HG02610 (cell line): ENCODE results near the gene HSPA12B.
A peak's percentile ranks its signal among the peaks of the same experiment; 100 is the strongest.

Experiments
- ATAC-seq: cut with Tn5 transposase; IDR thresholded peaks from one replicate; pipeline ENCODE4 v1.9.1; 2021; ENCODE audit warnings: mild to moderate bottlenecking, moderate library complexity; ENCODE audit not compliant: unreplicated experiment

HSPA12B gene

DNA sequence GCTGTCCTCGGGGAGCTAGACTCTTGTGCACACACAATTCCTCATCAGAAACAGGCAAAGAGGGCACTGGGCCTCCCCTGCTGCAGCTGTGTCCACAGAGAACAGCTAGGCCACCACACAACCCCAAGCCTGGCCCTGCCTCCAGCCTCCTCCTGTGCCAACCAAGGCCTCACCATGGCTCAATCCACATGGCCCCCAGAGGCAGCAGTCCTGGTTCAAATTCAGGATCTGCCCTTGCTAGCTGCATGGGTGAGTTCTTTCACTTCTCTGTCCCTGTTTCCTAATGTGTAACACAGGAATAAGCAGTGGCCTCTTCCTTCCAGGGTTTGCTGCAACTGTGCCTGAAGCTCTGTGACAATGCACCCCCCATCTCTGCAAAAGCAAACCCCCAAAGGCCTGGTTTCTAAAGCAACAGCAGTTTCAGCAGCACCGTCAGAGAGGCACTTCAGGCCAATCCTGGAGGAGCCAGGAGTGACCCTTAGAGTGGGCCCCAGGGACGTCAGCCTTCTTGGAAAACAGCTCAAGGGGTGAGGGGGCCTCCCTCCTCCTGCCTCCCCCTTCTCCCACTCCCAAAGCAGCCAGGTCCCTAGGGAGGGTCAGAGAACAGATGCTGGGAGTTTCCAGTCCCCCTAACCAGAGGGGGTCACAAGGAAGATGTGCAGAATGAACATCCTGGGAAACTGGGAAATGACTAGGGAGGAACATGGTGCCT, 32.8 kb downstream of the HSPA12B start:
- no peak for ATAC-seq

DNA sequence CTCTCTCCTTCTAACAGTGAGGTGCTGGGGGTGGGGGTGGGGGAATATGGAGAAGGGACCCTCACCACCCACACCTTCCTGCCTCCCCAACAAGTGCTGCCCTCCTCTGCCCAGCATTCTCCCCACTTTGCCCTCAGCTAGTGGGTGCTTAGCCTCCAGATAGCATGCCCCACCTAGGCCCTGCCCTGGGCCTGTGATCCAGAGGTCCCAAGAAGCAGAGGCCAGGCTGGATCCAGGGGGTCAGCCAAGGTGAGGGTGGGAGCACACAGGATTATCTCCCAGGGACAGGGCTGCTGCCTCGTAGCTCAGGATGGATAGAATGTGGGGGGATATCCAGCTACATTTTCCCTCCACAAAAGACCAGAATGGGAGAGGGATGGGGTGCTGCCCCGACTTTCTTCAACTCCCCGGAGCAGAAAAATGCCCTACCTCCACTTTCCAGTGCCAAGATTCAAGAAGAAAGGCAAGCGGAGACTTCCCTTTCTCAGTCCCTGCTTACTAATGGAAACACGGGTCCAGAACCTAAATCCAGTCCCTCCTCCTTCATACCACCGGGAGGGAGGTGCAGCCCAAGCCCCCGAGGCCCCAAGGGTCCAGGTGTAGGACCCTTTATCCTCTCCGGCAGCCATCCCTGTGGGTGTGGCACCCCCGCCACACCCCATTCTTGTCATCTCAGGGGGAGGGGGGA, 34.1 kb downstream of the HSPA12B start:
- no peak for ATAC-seq

DNA sequence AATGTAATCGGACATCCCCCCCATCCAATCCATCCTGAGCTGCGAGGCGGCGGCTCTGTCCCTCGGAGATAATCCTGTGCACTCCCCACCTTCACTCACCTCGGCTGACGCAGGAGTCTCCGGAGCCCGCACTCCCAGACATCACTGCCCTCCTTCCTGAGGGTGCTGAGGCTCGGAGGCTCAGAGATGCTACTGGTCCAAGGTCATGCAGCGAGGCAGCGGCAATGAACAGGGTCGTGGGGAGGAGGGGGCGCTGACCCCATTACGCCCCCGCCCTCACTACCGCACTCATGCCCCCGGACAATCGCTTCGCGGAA, 34.6 kb downstream of the HSPA12B start:
- ATAC-seq = no peak

DNA sequence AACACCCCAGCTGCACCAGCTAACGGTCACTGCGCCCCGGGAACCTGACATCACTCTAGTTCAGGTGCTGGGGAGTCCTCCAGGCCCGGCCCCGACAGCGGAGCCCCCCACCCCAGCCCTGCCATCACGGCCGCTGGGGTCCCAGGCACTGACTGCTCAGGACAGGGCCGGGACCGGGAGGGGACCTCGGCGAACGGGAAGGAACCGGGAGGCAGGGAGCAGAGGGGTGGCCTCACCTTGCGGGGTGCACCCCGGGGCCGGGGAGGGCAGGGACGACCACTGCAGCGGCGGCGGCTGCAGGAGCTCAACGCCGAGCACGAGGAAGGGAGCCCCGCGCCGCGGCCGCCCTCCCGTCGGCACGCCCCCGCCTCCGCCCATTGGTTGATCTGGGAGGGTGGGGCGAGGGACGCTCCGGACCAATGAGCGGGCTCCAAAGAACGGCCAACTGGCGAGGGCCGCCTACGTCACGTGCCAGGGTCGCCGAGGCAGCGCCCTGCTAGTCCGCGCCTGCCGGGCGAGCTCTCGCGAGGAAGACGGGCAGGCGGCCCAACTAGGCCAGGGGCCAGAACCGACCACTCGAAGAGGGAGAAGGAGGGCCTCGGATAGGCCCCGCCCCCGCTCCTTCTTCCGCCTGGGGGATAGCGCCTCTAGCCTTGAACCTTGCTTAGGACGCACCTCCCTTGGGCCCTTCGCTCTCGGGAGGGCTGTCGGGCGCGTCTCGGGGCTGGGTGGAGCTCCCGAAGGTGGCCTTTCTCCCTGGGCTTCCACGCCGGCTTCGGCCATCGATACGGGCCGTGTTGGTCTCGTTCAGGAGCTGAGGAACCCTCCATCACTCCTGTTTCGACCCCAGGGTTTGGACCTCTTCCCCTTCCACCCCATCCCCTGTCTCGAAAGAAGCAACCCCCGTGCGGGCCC, 35.2 kb downstream of the HSPA12B start, which contains the start of gene ADISSP:
Gene ADISSP (minus strand): TSS at position 327 of the 915 bp plus-strand sequence. CDS start 7,653 bp downstream, outside the sequence.
- ATAC-seq = peak; percentile 93

DNA sequence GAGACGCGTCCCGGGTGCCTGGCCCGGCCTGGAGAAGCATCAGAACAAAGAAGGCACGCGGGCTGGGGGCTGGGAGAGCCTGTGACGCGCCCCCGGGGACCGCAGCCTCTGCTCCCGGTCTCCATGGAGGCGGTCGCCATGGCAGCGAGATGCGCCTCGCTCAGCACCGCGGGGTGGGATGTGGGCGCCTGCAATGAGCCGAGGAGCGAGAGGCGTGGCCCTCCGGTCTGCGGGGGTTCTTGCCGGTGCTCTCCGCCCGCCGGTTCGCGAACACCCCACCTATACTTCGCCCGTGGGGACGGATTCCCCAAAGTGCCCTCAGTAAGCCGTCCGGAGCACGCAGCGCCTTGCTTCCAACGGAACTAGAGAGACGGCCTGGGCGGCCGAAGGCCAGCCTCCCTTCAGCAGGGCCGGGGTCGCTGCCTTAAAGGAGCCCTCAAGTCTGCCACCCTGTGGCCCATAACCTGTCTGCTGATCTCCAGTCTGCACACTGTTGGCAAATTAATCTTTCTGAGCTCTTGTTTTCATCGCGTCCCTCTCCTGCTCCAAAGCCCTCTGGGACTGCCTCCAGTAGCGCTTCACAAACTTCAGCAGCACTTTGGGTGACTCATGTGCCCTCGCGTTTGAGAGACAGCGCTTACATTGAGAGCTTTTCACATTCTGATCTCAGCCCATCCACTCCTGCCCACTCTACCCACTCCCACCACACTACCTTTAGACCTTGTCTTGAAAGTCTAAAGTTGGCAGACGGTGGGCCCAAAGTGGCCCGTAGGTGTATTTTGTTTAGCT, 36.1 kb downstream of the HSPA12B start:
- ATAC-seq = peak; percentile 29

DNA sequence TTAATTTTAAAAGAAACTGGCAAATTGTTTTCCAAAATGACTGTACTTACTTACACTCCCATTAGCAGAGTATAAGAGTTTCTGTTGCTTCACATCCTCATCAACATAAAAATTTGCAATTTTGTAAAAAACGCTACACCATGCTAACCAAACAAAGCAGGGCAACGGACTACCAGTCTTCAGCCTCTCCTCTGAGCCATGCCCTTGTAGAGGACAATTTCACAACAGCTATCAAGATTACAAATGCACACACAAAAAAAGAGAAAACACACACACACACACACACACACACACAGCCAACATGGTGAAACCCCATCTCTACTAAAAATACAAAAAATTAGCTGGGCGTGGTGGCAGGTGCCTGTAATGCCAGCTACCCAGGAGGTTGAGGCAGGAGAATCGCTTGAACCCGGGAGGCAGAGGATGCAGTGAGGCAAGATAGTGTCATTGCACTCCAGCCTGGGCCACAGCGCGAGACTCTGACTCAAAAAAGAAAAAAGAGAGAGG, 39.1 kb downstream of the HSPA12B start:
- ATAC-seq = no peak

DNA sequence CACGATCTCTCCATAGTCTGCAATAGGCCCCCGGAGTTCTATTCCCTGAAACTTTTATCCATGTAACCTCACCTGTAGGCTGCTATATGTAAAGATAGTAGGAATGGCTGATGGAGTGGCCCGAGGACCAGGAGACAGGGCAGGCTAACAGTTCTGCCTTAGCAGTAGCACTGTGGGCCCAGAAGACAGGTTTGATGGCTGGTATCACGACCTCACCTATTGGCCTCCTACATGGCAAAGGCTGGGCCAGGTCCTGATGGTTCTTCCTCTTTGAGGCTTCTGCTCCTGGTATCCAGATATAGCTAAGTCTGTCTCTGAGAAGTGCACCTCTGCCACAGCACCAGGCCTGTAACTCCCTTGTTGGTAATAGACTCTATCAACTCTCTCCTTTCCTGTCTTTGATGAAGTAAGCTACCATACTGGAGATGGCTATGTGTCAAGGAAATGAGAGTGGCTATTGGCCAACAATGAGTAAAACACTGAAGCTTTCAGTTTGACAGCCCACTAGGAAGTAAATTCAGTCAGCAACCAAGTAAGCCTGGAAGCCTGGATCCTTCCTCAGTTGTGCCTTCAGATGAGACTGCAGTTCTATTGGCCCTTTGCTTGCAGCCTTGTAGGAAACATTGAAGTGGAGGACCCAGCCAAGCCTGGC, 43.1 kb downstream of the HSPA12B start:
- ATAC-seq = no peak

DNA sequence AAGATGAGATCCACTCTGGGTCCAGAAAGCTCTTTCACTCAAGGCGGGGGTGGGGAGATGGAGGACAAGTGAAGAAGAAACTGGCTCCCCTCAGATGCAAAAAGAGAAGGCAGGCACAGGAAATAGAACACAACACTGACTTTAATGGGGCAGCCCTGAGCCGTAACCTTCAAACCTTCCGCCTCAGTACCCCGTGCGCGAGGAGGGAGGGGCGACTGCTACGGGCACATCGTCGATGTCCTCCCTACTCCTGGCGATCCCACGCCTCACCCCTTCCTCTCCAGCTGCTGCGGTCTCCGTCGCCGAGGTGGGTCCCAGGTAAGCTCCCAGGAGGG, 44.9 kb downstream of the HSPA12B start:
- no peak for ATAC-seq

DNA sequence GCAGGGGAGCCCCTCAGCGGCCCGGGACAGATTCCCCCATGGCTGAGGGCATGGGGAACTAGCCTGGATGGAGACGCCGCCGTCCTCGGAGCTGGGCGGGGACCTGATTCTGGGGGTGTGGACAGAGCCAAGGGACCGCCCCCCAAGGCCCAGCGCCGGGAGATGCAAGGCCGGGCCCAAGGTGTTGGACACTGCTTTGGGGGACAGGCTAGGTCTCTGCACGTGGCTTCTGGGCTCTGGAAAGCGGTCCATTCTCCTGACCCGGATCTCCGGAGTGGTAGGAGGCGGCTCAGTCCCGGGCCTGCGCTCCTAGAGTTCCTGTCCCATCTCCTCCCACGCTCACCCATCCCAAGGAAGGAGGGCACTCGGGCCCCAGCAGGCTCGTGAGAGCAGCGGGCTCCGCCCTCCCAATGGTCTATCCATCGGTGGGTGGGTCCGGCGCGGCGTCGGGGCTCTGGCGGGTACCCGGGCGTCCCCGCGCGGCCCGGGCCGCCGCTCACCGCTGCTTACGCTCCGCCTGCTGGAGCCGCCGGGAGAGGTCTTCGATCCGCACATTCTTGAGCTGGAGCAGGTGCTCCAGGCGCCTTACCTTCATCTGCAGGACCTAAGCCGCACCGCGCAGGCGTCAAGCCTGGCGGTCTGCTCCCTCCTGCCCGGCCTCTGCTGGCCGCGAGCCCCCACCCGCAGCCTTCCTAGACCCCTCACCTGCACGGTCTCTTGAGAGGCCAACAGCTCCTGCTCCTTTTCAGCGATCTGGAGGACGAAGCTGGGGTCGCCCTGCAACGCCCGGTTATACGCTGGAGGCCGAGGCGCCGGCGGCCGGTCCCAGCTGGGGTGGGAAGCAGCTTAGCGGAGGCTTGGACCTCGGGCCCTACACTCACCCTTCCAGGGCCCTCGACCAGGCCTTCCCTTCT, 45.5 kb downstream of the HSPA12B start:
- no peak for ATAC-seq

DNA sequence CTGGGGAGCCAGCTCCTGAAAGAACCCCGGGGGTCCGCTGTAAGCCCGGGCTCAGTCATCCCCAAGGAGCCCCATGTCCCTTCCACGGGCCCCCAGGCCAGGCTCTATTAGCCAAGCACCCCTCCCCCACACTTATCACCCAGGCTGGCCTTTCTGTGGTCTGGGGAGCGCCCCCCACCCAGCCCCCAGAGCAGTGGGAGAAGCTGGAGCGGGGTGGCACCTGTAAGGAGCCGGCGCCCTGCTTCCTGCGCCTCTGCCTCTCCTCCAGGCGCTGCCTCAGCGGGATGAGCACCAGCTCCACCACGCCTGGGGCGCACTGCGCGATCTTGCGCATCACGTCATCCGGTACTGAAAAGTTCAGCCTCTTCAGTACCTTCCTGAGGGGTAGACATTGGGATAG, 46.5 kb downstream of the HSPA12B start:
- ATAC-seq = no peak

DNA sequence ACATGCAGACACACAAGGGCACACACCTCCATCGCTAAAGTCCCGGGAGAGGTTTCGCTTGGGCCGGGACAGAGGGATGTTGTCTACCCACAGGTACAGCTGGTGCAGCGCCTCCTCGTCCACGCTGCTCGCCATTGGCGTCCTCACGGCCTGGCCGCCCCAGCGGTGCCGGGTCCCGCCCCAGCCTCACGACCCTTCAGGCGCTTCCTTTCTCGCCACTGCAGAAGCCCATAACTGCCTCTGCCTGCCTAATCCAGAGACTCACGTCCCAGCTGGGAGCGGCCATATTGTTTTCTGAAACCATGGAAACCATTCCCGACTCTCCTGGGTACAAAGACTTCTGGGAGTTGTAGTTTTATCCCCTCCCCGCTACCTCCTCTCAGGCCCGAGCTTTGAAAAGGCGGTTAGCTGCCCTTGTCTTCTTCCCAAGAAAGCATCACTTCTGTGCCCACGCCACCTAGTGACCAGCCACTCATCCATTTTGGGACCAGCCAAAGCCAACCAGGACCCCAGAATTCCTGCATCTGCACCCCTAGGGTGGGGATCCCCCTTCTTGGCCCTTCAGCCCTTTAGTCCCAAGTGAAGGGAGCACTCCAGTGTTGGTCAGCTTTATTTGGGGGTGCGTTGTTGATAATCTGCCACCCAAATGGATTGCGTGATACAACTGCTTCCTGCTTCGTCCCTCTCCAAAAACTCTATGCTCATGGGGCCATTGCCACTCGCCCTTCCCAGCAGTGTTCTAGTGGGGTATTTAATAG, 48.8 kb downstream of the HSPA12B start, which contains the start of gene SPEF1:
Gene SPEF1 (minus strand): TSS at position 296 of the 758 bp plus-strand sequence. CDS start 161 bp downstream, at position 135.
- ATAC-seq = peak; percentile 70

DNA sequence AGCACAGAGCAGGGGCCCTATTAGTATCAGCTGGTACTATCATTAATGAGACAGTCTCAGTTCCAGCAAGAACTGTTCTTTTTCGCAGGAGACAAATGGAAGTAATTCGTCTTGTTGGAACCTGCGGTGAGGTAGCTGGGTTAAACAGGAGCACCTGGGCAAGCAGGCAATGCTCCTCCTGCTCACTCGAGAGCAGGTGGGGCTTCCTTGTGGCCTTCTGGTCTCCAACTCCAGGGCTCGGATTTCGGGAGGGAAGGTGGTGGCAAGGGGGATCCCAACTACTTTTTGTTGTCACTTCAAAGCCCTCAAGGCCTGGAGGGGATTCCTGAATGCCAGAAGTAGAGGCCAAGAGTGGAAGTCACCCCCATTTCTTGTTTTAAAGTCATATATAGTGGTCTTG, 50.1 kb downstream of the HSPA12B start:
- ATAC-seq = no peak

DNA sequence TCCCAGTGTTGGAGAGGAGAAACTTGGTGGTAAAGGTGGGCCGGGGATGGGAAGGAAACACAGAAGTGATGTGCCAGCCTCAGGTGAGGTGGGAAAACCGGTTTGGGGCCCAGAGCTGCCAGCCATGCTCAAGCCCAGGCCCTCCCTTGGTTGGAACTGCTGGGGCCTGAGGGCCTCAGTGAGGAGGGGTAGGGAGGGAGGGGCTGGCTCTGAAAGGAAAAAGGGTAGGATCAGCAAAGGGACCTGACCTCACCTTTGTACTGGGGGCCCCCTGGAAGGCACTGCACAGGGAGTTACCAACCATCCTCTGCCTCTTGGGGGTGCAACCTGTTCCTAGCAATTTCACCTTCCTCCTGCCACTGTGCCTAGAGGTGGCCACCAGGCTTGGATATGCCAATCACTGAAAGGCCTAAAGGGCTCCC, 50.6 kb downstream of the HSPA12B start:
- ATAC-seq = no peak

DNA sequence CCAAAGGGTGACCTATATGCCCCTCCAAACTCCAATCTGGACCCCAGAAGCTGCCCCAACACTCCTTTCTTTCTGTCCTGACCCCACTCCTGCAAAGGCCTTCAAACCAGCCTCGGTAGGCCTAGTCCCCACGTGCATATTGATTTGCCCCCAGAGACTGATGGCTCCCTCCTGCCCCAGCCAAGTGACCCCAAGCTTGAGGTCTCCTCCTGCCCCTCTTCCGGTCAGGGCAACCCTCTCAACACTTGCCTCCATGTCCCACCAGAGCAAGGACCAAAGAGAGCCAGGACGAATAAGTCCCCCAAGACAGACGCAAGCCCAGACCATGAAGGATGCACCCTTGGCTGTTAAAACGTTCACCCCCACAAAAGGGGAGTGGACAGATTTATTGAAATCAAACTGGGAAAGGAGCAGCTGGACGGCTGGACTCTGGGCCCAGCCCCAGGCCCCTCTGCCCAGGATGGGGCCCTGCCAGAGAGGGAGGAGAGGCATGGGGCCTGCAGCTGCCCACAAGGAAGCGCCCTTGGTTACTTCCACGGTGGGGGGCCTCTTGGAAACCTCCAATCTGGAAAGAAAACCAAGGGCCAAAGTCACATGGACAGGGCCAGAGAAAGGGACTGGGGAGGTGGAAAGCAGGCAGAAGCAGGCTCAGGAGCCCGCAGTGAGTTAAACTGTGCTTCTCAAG, 51.2 kb downstream of the HSPA12B start:
- ATAC-seq = no peak

DNA sequence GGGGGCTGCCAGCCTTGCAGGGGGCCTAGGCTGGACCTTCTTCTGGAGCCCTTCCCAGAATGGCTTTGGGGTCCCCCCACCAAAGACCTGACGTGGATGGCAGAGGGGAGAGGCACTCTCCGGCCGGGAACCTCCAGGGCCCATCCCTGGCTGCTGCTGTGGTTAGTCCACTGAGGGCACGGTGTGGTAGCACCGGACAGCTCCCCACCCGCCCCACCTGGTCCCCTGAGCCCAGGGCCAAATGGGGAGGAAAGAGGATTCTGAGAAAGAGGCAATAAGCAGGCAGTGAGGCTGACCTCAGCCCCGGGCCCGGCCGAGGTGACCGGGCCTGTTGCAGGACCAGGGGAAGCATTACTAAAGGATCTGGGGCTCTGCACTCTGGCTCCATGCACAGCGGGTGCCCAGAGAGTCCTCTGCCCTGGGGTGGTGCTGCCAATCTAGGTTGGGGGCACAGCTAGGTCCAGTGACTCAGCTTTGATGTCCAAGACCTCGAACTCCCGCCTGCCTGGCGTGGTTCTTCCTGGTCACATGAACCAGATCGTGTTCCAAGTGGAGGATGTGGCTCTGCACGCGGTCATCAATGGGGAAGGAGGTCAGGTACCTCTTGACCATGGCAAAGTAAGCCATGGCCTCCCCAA, 51.9 kb downstream of the HSPA12B start:
- no peak for ATAC-seq

DNA sequence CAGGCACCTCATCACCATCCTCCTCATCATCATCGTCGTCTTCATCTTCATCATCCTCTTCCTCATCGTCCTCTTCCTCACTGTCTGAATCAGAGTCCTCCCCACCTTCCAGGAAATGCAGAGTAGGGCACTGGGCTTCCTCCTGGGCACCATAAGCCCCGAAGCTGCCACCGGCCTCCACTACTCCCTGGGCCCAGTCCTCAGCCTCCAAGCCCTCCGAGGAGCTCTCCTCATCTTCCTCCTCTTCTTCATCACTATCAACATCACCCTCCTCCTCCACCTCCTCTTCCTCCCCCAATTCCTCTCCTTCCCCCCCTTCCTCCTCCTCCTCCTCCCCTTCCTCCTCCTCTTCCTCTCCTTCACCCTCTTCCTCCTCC, 52.4 kb downstream of the HSPA12B start:
- no peak for ATAC-seq
